HCT116 (cell line): ENCODE measurements around the gene OR2T1. TPM values are rescaled to one million over a fixed set of nuclear protein-coding genes. Genes with fewer than 3 reads are reported as not detected.

Experiments
- ATAC-seq: fragments of 200-7000 bp; cut with Tn5 transposase; 2 replicates; pipeline ENCODE4 v1.9.1; 2020; ENCODE audit warnings: mild to moderate bottlenecking, moderate library complexity
- BruUV-seq: library from RNA; stranded (reverse); fragments of 400-500 nt; replicated peaks from 2 replicates; lab custom pipeline; 2021; lab: Mats Ljungman, UMichigan
- CTCF ChIA-PET: fragments of 300-600 bp; sonication (Branson Sonifier 250); formaldehyde crosslinking; loops from one replicate; lab custom pipeline; 2021; ENCODE audit warnings: antibody characterized with exemption; lab: Charles Lee
- POLR2A ChIA-PET: fragments of 300-600, 350-600 bp; sonication (Branson Sonifier 250); formaldehyde crosslinking; loops from one replicate; lab custom pipeline; 2021; ENCODE audit warnings: antibody characterized with exemption; lab: Charles Lee
- RAD21 ChIA-PET, 2 experiments: fragments of 300-600 bp; sonication (Branson Sonifier 250); formaldehyde crosslinking; loops; one replicate each; lab custom pipeline; 2023; ENCODE audit warnings: low total read pairs in 2 of 2; ENCODE audit not compliant: uncharacterized antibody in 2 of 2, unreplicated experiment in 2 of 2, low non-redundant PET in 1 of 2; lab: Charles Lee
- DNase-seq: peaks from one replicate; pipeline ENCODE4 v3.0.0-alpha.2; 2010; ENCODE audit warnings: low read depth, low spot score
- H2AFZ ChIP-seq: fragments of 200-600 bp; shearing (Covaris generic), sonication (generic); 2 replicates; pipeline ENCODE4 v1.6.1; 2017; ENCODE audit warnings: low read depth, mixed run types, mixed read lengths, antibody characterized with exemption, low read length; ENCODE audit not compliant: poor library complexity, severe bottlenecking
- H3K27ac ChIP-seq: 2 replicates; pipeline ENCODE4 v1.5.1; 2012; ENCODE audit warnings: low read depth, low read length
- H3K27me3 ChIP-seq: fragments of 200-600 bp; sonication (generic); 2 replicates; pipeline ENCODE4 v1.6.1; 2016; ENCODE audit warnings: mixed run types, low read length, mixed read lengths; ENCODE audit not compliant: insufficient read depth
- H3K36me3 ChIP-seq, 2 experiments: fragments of 200-500 bp in 1 of 2; fragments of 200-600 bp in 1 of 2; sonication (Bioruptor generic) in 1 of 2; sonication (generic) in 1 of 2; 2 replicates each; pipeline versions ENCODE4 v1.5.1 to v1.6.1; 2014 to 2016; ENCODE audit warnings: low read length in 2 of 2, inconsistent platforms in 1 of 2, mixed read lengths in 1 of 2, mixed run types in 1 of 2; ENCODE audit not compliant: insufficient read depth in 2 of 2, control insufficient read depth in 1 of 2
- H3K4me1 ChIP-seq, 2 experiments: fragments of 200-600 bp in 1 of 2; sonication (generic) in 1 of 2; 2 replicates each; pipeline versions ENCODE4 v1.5.1 to v1.6.1; 2012 to 2017; ENCODE audit warnings: low read length in 2 of 2, inconsistent platforms in 1 of 2, mild to moderate bottlenecking in 1 of 2, mixed read lengths in 1 of 2, mixed run types in 1 of 2, moderate library complexity in 1 of 2; ENCODE audit not compliant: insufficient read depth in 2 of 2, control insufficient read depth in 1 of 2
- H3K4me2 ChIP-seq: fragments of 200-600 bp; sonication (generic); 2 replicates; pipeline ENCODE4 v1.6.1; 2017; ENCODE audit warnings: mixed run types, low read length, mixed read lengths
- H3K4me3 ChIP-seq, 2 experiments: fragments of 200-600 bp in 1 of 2; sonication (generic) in 1 of 2; replicated peaks in 1 of 2; 2 replicates each; pipeline ENCODE4 v1.5.1; 2011 to 2016; ENCODE audit warnings: low read length in 2 of 2, control low read depth in 1 of 2, low read depth in 1 of 2, mild to moderate bottlenecking in 1 of 2, mixed read lengths in 1 of 2, mixed run types in 1 of 2
- H3K79me2 ChIP-seq: fragments of 200-600 bp; sonication (generic); 2 replicates; pipeline ENCODE4 v1.6.1; 2017; ENCODE audit warnings: mild to moderate bottlenecking, mixed run types, low read length, moderate library complexity, mixed read lengths; ENCODE audit not compliant: insufficient read depth
- H3K9ac ChIP-seq: fragments of 200-600 bp; sonication (generic); 2 replicates; pipeline ENCODE4 v1.6.1; 2016; ENCODE audit warnings: low read length, mixed read lengths
- H3K9me2 ChIP-seq: fragments of 200-600 bp; sonication (generic), shearing (Covaris generic); 2 replicates; pipeline ENCODE4 v1.6.1; 2017; ENCODE audit warnings: mixed run types, mild to moderate bottlenecking, moderate library complexity; ENCODE audit not compliant: insufficient read depth
- H3K9me3 ChIP-seq, 2 experiments: fragments of 200-500 bp in 1 of 2; fragments of 200-600 bp in 1 of 2; sonication (Bioruptor generic) in 1 of 2; sonication (generic) in 1 of 2; 2 replicates each; pipeline ENCODE4 v1.6.1; 2014 to 2017; ENCODE audit warnings: low read length in 2 of 2, mixed read lengths in 2 of 2, inconsistent platforms in 1 of 2, low read depth in 1 of 2, mild to moderate bottlenecking in 1 of 2, mixed run types in 1 of 2, moderate library complexity in 1 of 2; ENCODE audit not compliant: control insufficient read depth in 1 of 2, insufficient read depth in 1 of 2
- H4K20me1 ChIP-seq: fragments of 200-600 bp; sonication (generic), shearing (Covaris generic); 2 replicates; pipeline ENCODE4 v1.6.1; 2017; ENCODE audit warnings: mixed run types, mild to moderate bottlenecking, moderate library complexity; ENCODE audit not compliant: insufficient read depth
- CBX3 ChIP-seq: IDR thresholded peaks from 2 replicates; pipeline ENCODE4 v1.6.1; 2012; ENCODE audit warnings: low read depth
- CEBPB ChIP-seq: IDR thresholded peaks from 2 replicates; pipeline ENCODE4 v1.6.1; 2012; ENCODE audit warnings: low read depth
- EGR1 ChIP-seq: IDR thresholded peaks from 2 replicates; pipeline ENCODE4 v1.6.1; 2012; ENCODE audit warnings: low read depth
- ELF1 ChIP-seq: IDR thresholded peaks from 2 replicates; pipeline ENCODE4 v1.6.1; 2012; ENCODE audit warnings: low read depth, borderline replicate concordance
- EZH2 ChIP-seq: fragments of 200-600 bp; sonication (generic); IDR thresholded peaks from 2 replicates; pipeline ENCODE4 v1.6.1; 2017; ENCODE audit warnings: antibody characterized with exemption, mixed run types
- POLR2A ChIP-seq: IDR thresholded peaks from 2 replicates; pipeline ENCODE4 v1.7.0; 2011; ENCODE audit warnings: borderline replicate concordance; ENCODE audit not compliant: insufficient read depth, insufficient read length; ENCODE audit errors: extremely low read depth
- POLR2AphosphoS5 ChIP-seq: IDR thresholded peaks from 2 replicates; pipeline ENCODE4 v1.6.1; 2011; ENCODE audit warnings: mild to moderate bottlenecking, low read depth, low read length, moderate library complexity
- RAD21 ChIP-seq: IDR thresholded peaks from 2 replicates; pipeline ENCODE4 v1.6.1; 2012; ENCODE audit warnings: low read depth, mild to moderate bottlenecking
- SIN3A ChIP-seq: IDR thresholded peaks from 2 replicates; pipeline ENCODE4 v1.6.1; 2012; ENCODE audit warnings: low read depth
- SP1 ChIP-seq: IDR thresholded peaks from 2 replicates; pipeline ENCODE4 v1.6.1; 2012; ENCODE audit warnings: low read depth
- intact Hi-C: fragments of 100-400 bp; cut with micrococcal nuclease; formaldehyde crosslinking; loops from 2 replicates; pipeline ENCODE4 v1.10.0; 2022
- total RNA-seq: library from RNA; stranded (reverse); gene quantifications from one replicate; pipeline ENCODE4 v1.2.1, GENCODE V29; 2021; ENCODE audit not compliant: unreplicated experiment
- TF ChIP-seq, protein P1 (sequence below): IDR thresholded peaks from 2 replicates; pipeline ENCODE4 v1.6.1; 2012; ENCODE audit warnings: low read depth
- TF ChIP-seq, protein P2 (sequence below): IDR thresholded peaks from 2 replicates; pipeline ENCODE4 v1.6.1; 2011; ENCODE audit warnings: mild to moderate bottlenecking, low read length, moderate library complexity; ENCODE audit not compliant: insufficient replicate concordance; ENCODE audit errors: extremely low read depth

Gene OR2T1
- total RNA-seq, 1 experiment from 2014 or later, result not detected

DNA sequence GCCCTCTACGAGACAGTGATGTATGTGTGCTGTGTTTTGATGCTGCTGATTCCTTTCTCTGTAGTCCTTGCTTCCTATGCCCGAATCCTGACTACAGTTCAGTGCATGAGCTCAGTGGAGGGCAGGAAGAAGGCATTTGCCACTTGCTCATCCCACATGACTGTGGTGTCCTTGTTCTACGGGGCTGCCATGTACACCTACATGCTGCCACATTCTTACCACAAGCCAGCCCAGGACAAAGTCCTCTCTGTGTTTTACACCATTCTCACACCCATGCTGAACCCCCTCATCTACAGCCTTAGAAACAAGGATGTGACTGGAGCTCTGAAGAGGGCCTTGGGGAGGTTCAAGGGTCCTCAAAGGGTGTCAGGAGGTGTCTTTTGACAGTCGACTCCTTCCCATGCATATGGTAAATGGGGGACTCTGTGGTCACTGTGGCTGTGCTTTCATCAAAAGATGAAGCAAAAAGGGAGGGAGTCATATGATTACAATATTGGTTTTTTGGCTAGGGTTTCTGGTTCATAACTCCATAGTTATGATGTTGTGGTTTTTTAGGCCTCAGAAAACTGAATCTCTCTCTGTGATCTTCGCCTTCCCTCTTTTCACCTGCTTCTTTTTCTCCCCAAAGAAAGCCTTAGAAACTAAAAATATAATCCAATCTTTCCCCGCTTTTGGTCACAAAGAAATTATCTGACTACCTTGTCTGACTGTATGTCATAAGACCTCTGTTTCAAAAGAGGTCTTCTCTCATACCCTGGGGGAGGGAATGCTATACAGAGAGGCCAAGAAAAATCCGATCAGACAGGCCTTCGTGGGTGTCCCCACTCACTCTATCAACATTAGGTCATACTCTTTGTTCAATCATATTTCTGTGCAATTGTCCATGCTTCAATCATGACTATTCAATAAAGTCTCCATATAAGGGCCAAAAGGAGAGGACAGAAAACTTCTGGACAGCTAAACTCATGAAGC, 4.2 kb downstream of the OR2T1 start:
- Histone ChIP-seq H3K9me2 (no peaks in the 10 kb centered on the region), H3K27ac (no peak overlapping the region), H3K27me3 (no peaks in the 10 kb centered on the region), H3K36me3 (no peaks in the 10 kb centered on the region), H3K4me3 (no peak overlapping the region), H2AFZ (no peak overlapping the region), H3K4me1 (no peaks in the 10 kb centered on the region), H3K4me2 (no peak overlapping the region), H4K20me1 (no peaks in the 10 kb centered on the region), H3K9ac (no peak overlapping the region), H3K79me2 (no peaks in the 10 kb centered on the region), H3K9me3 (peaks cover 4 to 11% of the 10 kb centered on the region in 2 experiments; a peak in 2 of 4 replicates)
- intact Hi-C loops, result no loop called here
- POLR2A ChIA-PET, result no interaction called here
- BruUV-seq, result no TSS peak
- CTCF ChIA-PET, result no interaction called here
- RAD21 ChIA-PET, result no interaction called here
- ATAC-seq, result no peak
- no peak for DNase-seq
- TF ChIP-seq, protein P1, sequence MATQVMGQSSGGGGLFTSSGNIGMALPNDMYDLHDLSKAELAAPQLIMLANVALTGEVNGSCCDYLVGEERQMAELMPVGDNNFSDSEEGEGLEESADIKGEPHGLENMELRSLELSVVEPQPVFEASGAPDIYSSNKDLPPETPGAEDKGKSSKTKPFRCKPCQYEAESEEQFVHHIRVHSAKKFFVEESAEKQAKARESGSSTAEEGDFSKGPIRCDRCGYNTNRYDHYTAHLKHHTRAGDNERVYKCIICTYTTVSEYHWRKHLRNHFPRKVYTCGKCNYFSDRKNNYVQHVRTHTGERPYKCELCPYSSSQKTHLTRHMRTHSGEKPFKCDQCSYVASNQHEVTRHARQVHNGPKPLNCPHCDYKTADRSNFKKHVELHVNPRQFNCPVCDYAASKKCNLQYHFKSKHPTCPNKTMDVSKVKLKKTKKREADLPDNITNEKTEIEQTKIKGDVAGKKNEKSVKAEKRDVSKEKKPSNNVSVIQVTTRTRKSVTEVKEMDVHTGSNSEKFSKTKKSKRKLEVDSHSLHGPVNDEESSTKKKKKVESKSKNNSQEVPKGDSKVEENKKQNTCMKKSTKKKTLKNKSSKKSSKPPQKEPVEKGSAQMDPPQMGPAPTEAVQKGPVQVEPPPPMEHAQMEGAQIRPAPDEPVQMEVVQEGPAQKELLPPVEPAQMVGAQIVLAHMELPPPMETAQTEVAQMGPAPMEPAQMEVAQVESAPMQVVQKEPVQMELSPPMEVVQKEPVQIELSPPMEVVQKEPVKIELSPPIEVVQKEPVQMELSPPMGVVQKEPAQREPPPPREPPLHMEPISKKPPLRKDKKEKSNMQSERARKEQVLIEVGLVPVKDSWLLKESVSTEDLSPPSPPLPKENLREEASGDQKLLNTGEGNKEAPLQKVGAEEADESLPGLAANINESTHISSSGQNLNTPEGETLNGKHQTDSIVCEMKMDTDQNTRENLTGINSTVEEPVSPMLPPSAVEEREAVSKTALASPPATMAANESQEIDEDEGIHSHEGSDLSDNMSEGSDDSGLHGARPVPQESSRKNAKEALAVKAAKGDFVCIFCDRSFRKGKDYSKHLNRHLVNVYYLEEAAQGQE, result no peak
- TF ChIP-seq EZH2, result no peak
- TF ChIP-seq POLR2AphosphoS5, result no peak
- TF ChIP-seq, protein P2, sequence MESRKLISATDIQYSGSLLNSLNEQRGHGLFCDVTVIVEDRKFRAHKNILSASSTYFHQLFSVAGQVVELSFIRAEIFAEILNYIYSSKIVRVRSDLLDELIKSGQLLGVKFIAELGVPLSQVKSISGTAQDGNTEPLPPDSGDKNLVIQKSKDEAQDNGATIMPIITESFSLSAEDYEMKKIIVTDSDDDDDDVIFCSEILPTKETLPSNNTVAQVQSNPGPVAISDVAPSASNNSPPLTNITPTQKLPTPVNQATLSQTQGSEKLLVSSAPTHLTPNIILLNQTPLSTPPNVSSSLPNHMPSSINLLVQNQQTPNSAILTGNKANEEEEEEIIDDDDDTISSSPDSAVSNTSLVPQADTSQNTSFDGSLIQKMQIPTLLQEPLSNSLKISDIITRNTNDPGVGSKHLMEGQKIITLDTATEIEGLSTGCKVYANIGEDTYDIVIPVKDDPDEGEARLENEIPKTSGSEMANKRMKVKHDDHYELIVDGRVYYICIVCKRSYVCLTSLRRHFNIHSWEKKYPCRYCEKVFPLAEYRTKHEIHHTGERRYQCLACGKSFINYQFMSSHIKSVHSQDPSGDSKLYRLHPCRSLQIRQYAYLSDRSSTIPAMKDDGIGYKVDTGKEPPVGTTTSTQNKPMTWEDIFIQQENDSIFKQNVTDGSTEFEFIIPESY, result no peak
- no peak for TF ChIP-seq SIN3A
- no peak for TF ChIP-seq ELF1
- no peak for TF ChIP-seq POLR2A
- TF ChIP-seq CEBPB, result no peak
- TF ChIP-seq RAD21, result no peak
- no peak for TF ChIP-seq EGR1
- TF ChIP-seq SP1, result no peak
- no peak for TF ChIP-seq CBX3
